ENCODE results near the gene KIAA1958.

GRCh38 chr9:112462855-112463254, 23.8 kb upstream of the KIAA1958 start:
- TF ChIP-seq CTCF (IDR thresholded peaks at IDR 0.05) (no peak), EZH2 (IDR thresholded peaks at IDR 0.05; ENCODE audit: borderline replicate concordance, insufficient read depth, low read depth, low read length, poor library complexity, severe bottlenecking) (no peak)
